ENCODE measurements around the gene ARHGAP21.

DNA sequence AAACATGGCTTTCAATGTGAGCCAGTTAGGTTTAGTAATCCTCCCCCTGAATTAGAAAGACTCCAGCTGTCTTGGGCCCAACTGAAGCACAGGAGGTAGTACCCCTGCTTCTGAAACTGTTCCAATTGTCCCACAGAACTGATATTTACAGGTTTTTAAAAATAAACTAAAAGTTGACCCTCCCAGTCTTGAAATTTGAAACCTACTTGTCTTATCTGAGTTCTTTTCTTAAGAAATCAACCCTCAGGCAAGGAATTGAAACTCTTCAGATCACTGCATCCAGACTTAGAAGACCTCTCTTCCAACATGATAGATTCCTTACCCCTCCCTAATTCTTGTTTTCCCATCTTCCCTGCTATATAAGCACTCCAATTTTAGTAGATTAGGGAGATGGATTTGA lies 13.3 kb upstream of the ARHGAP21 start:
- TF ChIP-seq, protein P1, sequence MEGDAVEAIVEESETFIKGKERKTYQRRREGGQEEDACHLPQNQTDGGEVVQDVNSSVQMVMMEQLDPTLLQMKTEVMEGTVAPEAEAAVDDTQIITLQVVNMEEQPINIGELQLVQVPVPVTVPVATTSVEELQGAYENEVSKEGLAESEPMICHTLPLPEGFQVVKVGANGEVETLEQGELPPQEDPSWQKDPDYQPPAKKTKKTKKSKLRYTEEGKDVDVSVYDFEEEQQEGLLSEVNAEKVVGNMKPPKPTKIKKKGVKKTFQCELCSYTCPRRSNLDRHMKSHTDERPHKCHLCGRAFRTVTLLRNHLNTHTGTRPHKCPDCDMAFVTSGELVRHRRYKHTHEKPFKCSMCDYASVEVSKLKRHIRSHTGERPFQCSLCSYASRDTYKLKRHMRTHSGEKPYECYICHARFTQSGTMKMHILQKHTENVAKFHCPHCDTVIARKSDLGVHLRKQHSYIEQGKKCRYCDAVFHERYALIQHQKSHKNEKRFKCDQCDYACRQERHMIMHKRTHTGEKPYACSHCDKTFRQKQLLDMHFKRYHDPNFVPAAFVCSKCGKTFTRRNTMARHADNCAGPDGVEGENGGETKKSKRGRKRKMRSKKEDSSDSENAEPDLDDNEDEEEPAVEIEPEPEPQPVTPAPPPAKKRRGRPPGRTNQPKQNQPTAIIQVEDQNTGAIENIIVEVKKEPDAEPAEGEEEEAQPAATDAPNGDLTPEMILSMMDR (IDR thresholded peaks at IDR 0.05): no peak
- no peak for TF ChIP-seq POLR2A (IDR thresholded peaks at IDR 0.05)
